ENCODE measurements around the gene TGFB1.

DNA sequence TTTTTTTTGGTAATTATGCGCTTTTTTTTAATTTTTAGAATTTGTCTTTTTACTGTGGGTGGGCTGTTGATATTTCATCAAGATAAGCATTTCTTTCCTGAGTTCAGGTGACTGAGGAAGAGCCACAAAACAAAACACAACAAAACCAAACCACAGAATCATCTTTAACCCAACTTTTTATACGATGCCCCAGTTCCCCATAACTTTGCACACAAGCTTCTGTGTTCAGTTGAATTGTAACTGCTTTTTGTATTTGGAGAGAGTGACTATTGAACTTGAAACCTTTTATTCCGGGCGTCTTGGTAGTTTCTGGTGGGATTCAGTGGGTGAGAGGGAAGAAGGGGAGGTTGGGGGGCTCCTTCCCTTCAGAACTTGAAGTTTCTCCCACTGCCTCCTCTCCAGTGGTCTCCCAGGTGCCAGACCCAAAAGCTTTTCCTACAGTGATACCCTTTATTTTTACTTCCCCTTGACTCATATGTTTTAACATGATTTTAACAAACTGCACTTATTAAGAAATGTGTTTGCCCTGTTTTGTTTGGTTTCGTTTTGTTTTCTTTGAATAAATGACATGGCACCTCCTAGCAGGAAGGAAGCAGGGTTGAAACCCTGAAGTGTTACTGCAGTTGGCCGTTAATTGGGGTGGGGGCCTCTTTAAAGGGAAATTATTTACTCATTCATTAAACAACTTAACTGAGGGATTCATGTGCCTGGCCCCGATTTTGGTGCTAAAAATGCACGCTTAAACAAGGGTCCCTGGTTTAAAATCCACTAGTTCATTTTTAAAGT is 46.4 kb downstream of the TGFB1 start:
- TF ChIP-seq YY1 (IDR thresholded peaks at IDR 0.05) = no peak
- TF ChIP-seq, protein P1, sequence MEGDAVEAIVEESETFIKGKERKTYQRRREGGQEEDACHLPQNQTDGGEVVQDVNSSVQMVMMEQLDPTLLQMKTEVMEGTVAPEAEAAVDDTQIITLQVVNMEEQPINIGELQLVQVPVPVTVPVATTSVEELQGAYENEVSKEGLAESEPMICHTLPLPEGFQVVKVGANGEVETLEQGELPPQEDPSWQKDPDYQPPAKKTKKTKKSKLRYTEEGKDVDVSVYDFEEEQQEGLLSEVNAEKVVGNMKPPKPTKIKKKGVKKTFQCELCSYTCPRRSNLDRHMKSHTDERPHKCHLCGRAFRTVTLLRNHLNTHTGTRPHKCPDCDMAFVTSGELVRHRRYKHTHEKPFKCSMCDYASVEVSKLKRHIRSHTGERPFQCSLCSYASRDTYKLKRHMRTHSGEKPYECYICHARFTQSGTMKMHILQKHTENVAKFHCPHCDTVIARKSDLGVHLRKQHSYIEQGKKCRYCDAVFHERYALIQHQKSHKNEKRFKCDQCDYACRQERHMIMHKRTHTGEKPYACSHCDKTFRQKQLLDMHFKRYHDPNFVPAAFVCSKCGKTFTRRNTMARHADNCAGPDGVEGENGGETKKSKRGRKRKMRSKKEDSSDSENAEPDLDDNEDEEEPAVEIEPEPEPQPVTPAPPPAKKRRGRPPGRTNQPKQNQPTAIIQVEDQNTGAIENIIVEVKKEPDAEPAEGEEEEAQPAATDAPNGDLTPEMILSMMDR (IDR thresholded peaks at IDR 0.05; ENCODE audit: low read depth, low read length, missing input control) = no peak
- no peak for TF ChIP-seq MAX (IDR thresholded peaks at IDR 0.05)
- TF ChIP-seq EGR1 (IDR thresholded peaks at IDR 0.05; ENCODE audit: low read depth in 2 of 2) = no peak
